ENCODE measurements around the gene RBBP8NL. TPM values are rescaled to one million over a fixed set of nuclear protein-coding genes. Genes with fewer than 3 reads are reported as not detected.

RBBP8NL gene
- total and polyA plus RNA-seq, 2 donors (not counting 3 experiments of a cell fraction or from before 2014, with no cell fraction given): not detected

DNA sequence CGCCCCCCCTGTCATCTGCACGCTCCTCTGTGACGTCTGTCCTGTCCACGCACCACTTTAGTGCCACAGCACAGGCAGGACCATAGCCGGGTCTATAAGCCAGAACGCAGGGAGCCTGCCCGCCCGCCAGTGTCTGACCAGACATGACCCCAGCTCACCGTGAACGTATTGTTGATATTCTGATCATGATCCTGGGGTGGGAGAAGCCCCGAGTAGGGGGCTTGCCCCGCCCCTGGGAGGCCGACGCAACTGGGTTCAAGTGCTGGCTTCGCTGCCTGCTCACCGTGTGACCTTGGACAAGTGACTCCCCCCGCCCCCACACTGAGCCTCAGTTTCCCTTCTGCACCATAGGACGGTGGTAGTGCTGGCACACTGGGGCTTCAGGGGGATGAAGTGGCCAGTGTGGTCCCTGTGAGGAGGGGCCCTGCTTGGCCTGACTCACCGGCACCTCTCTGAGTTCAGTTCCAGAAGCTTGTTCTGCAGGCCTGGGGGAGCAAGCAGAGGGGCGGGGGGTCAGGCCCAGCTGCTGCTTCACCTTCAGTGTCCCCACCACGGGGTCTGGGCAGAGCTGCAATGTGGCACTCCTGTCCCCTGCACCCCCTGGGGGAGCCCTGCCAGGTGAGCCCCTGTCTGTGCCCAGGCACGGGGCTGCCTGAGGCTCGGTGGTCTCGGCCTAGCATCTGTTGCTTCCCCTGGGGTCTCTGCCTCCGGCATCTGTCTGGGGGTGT lies 9.2 kb downstream of the RBBP8NL start:
- Histone ChIP-seq H3K9me3 (replicated peaks; ENCODE audit: control insufficient read depth, insufficient read depth, low read length) (no peaks in the 10 kb centered on the region), H3K4me2 (ENCODE audit: insufficient read depth, low read length) (no peak overlapping the region), H3K36me3 (ENCODE audit: control insufficient read depth in 2 of 2, extremely low read depth in 1 of 2, insufficient read depth in 2 of 2, low read length in 2 of 2) (no peaks in the 10 kb centered on the region), H2AFZ (ENCODE audit: low read depth, low read length) (no peak overlapping the region), H3K4me1 (ENCODE audit: control insufficient read depth, extremely low read depth, insufficient read depth, low read length) (no peaks in the 10 kb centered on the region), H4K20me1 (replicated peaks; ENCODE audit: control insufficient read depth, extremely low read depth, insufficient read depth, low read length) (no peaks in the 10 kb centered on the region), H3K79me2 (ENCODE audit: control insufficient read depth, insufficient read depth, low read length) (no peaks in the 10 kb centered on the region), H3K4me3 (replicated peaks in 1 of 3; ENCODE audit: insufficient read depth in 1 of 3, low read depth in 1 of 3, low read length in 3 of 3) (no peak overlapping the region), H3K9me1 (replicated peaks; ENCODE audit: control insufficient read depth, extremely low read depth, insufficient read depth, low read length) (no peaks in the 10 kb centered on the region), H3K27ac (ENCODE audit: insufficient read depth, low read depth, low read length) (no peak overlapping the region), H3K9ac (replicated peaks; ENCODE audit: extremely low read depth, insufficient read depth, low read length) (no peak overlapping the region), H3K27me3 (ENCODE audit: control insufficient read depth in 2 of 2, insufficient read depth in 2 of 2, low read length in 2 of 2) (no peaks in the 10 kb centered on the region)
- ChIA-PET POLR2A (no interaction called here), CTCF (interaction anchor here (1.0 kb wide), 1 partner anchor 8 kb away, joined by 3 read pairs; no protein-coding TSS in a partner anchor)
- intact Hi-C loops (cut with micrococcal nuclease): no loop called here
- no peak for TF ChIP-seq POLR2AphosphoS5 (IDR thresholded peaks at IDR 0.05; ENCODE audit: insufficient read depth, low read depth, low read length)
- no peak for TF ChIP-seq JUN (IDR thresholded peaks at IDR 0.05; ENCODE audit: borderline replicate concordance, insufficient read depth, insufficient read length, low read depth)
- TF ChIP-seq GATA2 (IDR thresholded peaks at IDR 0.05; ENCODE audit: insufficient read depth, insufficient read length, low read depth, low read length): no peak
- no peak for TF ChIP-seq FOS (IDR thresholded peaks at IDR 0.05; ENCODE audit: borderline replicate concordance, insufficient read depth, low read length)
- TF ChIP-seq, protein P1, sequence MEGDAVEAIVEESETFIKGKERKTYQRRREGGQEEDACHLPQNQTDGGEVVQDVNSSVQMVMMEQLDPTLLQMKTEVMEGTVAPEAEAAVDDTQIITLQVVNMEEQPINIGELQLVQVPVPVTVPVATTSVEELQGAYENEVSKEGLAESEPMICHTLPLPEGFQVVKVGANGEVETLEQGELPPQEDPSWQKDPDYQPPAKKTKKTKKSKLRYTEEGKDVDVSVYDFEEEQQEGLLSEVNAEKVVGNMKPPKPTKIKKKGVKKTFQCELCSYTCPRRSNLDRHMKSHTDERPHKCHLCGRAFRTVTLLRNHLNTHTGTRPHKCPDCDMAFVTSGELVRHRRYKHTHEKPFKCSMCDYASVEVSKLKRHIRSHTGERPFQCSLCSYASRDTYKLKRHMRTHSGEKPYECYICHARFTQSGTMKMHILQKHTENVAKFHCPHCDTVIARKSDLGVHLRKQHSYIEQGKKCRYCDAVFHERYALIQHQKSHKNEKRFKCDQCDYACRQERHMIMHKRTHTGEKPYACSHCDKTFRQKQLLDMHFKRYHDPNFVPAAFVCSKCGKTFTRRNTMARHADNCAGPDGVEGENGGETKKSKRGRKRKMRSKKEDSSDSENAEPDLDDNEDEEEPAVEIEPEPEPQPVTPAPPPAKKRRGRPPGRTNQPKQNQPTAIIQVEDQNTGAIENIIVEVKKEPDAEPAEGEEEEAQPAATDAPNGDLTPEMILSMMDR (IDR thresholded peaks at IDR 0.05; ENCODE audit: extremely low read depth in 1 of 2, insufficient read depth in 1 of 2, low read depth in 1 of 2, low read length in 2 of 2): no peak
- no peak for TF ChIP-seq POLR2A (IDR thresholded peaks at IDR 0.05; ENCODE audit: low read depth, low read length)
- TF ChIP-seq, protein P2, sequence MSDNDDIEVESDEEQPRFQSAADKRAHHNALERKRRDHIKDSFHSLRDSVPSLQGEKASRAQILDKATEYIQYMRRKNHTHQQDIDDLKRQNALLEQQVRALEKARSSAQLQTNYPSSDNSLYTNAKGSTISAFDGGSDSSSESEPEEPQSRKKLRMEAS (IDR thresholded peaks at IDR 0.05; ENCODE audit: insufficient read depth, insufficient read length): no peak
- no peak for TF ChIP-seq EZH2 (IDR thresholded peaks at IDR 0.05; ENCODE audit: borderline replicate concordance, low read depth, low read length, severe bottlenecking)
- TF ChIP-seq MYC (IDR thresholded peaks at IDR 0.05; ENCODE audit: low read depth, low read length): no peak
- FAIRE-seq (no peak), DNase-seq (ENCODE audit: low read depth, low spot score) (no peak)
- BruUV-seq (replicated peaks): no TSS peak
- dilution Hi-C loops (cut with MboI; ENCODE audit: extremely low pct_ligation_motif_present, low sequenced_read_pairs): no loop called here
